Mesendoderm (in vitro differentiated cells): ENCODE results near the gene CMTM4.
"Not testable (repeated sequence)": the region's sequence is repeated elsewhere in the genome, so short reads cannot be mapped to it uniquely, and the experiment has no call there.

Experiments used
- DNase-seq: peaks from one replicate; pipeline ENCODE4 v3.0.0; 2013
- H2AK5ac ChIP-seq: 2 replicates; pipeline ENCODE4 v1.6.1; 2013; ENCODE audit warnings: low read length, inconsistent platforms
- H2BK120ac ChIP-seq: 2 replicates; pipeline ENCODE4 v1.6.1; 2013; ENCODE audit warnings: low read depth, mild to moderate bottlenecking, low read length, moderate library complexity, mixed read lengths
- H2BK15ac ChIP-seq: replicated peaks from 2 replicates; pipeline ENCODE4 v1.6.1; 2013; ENCODE audit warnings: low read depth, mild to moderate bottlenecking, moderate library complexity
- H2BK5ac ChIP-seq: 2 replicates; pipeline ENCODE4 v1.6.1; 2013; ENCODE audit warnings: low read length, inconsistent platforms
- H3K18ac ChIP-seq: 2 replicates; pipeline ENCODE4 v1.6.1; 2013; ENCODE audit warnings: mild to moderate bottlenecking, low read length, mixed read lengths
- H3K23ac ChIP-seq: one replicate; pipeline ENCODE4 v1.6.1; 2013; ENCODE audit warnings: low read length
- H3K27ac ChIP-seq: 2 replicates; pipeline ENCODE4 v1.5.1; 2013; ENCODE audit warnings: low read depth, mild to moderate bottlenecking, inconsistent platforms, low read length, moderate library complexity
- H3K27me3 ChIP-seq: 2 replicates; pipeline ENCODE4 v1.6.1; 2013; ENCODE audit warnings: low read length, control low read depth, mild to moderate bottlenecking, inconsistent platforms; ENCODE audit not compliant: insufficient read depth, poor library complexity
- H3K36me3 ChIP-seq: 2 replicates; pipeline ENCODE4 v1.6.1; 2013; ENCODE audit warnings: low read length, inconsistent platforms; ENCODE audit not compliant: control insufficient read depth, insufficient read depth
- H3K4ac ChIP-seq: one replicate; pipeline ENCODE4 v1.6.1; 2013; ENCODE audit warnings: low read depth, mild to moderate bottlenecking, low read length, moderate library complexity
- H3K4me1 ChIP-seq: 2 replicates; pipeline ENCODE4 v1.6.1; 2013; ENCODE audit warnings: low read depth, low read length, inconsistent platforms; ENCODE audit not compliant: control insufficient read depth
- H3K4me2 ChIP-seq: 2 replicates; pipeline ENCODE4 v1.6.1; 2013; ENCODE audit warnings: low read length
- H3K4me3 ChIP-seq: 2 replicates; pipeline ENCODE4 v1.5.1; 2013; ENCODE audit warnings: mild to moderate bottlenecking, low read length
- H3K56ac ChIP-seq: one replicate; pipeline ENCODE4 v1.6.1; 2013; ENCODE audit warnings: low read length
- H3K79me1 ChIP-seq: 2 replicates; pipeline ENCODE4 v1.6.1; 2013; ENCODE audit warnings: low read length, inconsistent platforms
- H3K79me2 ChIP-seq: 2 replicates; pipeline ENCODE4 v1.6.1; 2013; ENCODE audit warnings: mild to moderate bottlenecking, low read length; ENCODE audit not compliant: control insufficient read depth, insufficient read depth
- H3K9ac ChIP-seq: 2 replicates; pipeline ENCODE4 v1.6.1; 2013; ENCODE audit warnings: low read length, inconsistent platforms
- H4K5ac ChIP-seq: one replicate; pipeline ENCODE4 v1.6.1; 2013; ENCODE audit warnings: low read length
- H4K8ac ChIP-seq: one replicate; pipeline ENCODE4 v1.6.1; 2013; ENCODE audit warnings: low read depth, mild to moderate bottlenecking, control low read depth, low read length, moderate library complexity
- WGBS: extraction: QIAGEN DNeasy Blood & Tissue Kit; methylation state at CpG from one replicate; pipeline ENCODE4 v1.1.7; 2013; ENCODE audit warnings: low lambda C conversion rate, missing lambda C conversion rate; ENCODE audit not compliant: insufficient coverage; ENCODE audit errors: extremely low coverage; 5-methylcytosine and 5-hydroxymethylcytosine counted together

CMTM4 gene

GRCh38 chr16:66685501-66686115 is 10.9 kb downstream of the CMTM4 start:
- H3K36me3 ChIP-seq, H3K79me2 ChIP-seq, H3K4me2 ChIP-seq, H3K23ac ChIP-seq, H3K27me3 ChIP-seq, DNase-seq, H3K4ac ChIP-seq, H4K5ac ChIP-seq, H2BK120ac ChIP-seq, H2AK5ac ChIP-seq, H3K4me1 ChIP-seq, H4K8ac ChIP-seq, H3K79me1 ChIP-seq, H3K27ac ChIP-seq, H3K18ac ChIP-seq, H3K4me3 ChIP-seq, H2BK5ac ChIP-seq, H3K9ac ChIP-seq, H2BK15ac ChIP-seq: not testable (repeated sequence)
- WGBS = no CpG with 5 or more reads among the region's 14 CpGs
- H3K56ac ChIP-seq = peak overlapping the region; percentile 42

DNA sequence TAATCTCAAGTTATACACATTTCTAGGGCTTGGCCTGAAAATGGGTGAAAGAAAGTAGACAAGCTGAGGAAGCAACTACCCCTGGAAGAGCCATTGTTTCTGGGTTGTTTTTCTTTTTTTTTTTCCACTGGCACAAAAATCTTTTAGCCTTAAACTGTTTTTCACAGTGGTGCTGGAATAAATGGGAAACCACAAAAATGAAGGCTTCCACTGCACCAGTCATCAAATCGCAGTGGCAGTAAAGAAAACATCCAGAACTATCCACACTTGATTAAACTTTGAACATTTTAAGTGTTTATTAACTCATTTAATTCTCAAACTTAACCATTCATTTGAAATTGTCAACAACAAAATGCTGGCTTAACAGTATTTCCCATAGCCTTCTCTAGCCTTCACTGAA is 14.3 kb downstream of the CMTM4 start:
- no peak overlapping the region for H3K18ac ChIP-seq
- WGBS = no CpG with 5 or more reads among the region's 1 CpG

GRCh38 chr16:66681676-66682075 is 14.9 kb downstream of the CMTM4 start:
- no peaks in the 10 kb centered on the region for H3K79me2 ChIP-seq
- H3K27me3 ChIP-seq = no peaks in the 10 kb centered on the region
- H2BK15ac ChIP-seq = no peak overlapping the region
- no peak overlapping the region for H2BK5ac ChIP-seq
- no peak overlapping the region for H4K8ac ChIP-seq
- H3K4me3 ChIP-seq = no peak overlapping the region
- DNase-seq = no peak
- H2BK120ac ChIP-seq = no peak overlapping the region
- no peaks in the 10 kb centered on the region for H3K36me3 ChIP-seq
- H3K18ac ChIP-seq = no peak overlapping the region
- no peak overlapping the region for H4K5ac ChIP-seq
- no peak overlapping the region for H3K4ac ChIP-seq
- H3K79me1 ChIP-seq = peaks cover 5% of the 10 kb centered on the region
- H3K4me1 ChIP-seq = no peaks in the 10 kb centered on the region
- no peak overlapping the region for H3K56ac ChIP-seq
- H3K9ac ChIP-seq = no peak overlapping the region
- WGBS = no CpG with 5 or more reads among the region's 4 CpGs
- no peak overlapping the region for H3K4me2 ChIP-seq
- no peak overlapping the region for H2AK5ac ChIP-seq
- no peak overlapping the region for H3K27ac ChIP-seq
- H3K23ac ChIP-seq = no peak overlapping the region

More for the DNA sequence above, 14.3 kb downstream of the CMTM4 start:
- H3K27ac ChIP-seq = no peak overlapping the region
- H3K4ac ChIP-seq = no peak overlapping the region
- no peaks in the 10 kb centered on the region for H3K79me2 ChIP-seq
- no peak overlapping the region for H2AK5ac ChIP-seq
- no peak overlapping the region for H4K5ac ChIP-seq
- no peak overlapping the region for H2BK5ac ChIP-seq
- no peaks in the 10 kb centered on the region for H3K36me3 ChIP-seq
- no peaks in the 10 kb centered on the region for H3K4me1 ChIP-seq
- no peak overlapping the region for H3K4me3 ChIP-seq
- no peaks in the 10 kb centered on the region for H3K27me3 ChIP-seq
- H2BK120ac ChIP-seq = no peak overlapping the region
- no peak for DNase-seq
- H3K56ac ChIP-seq = no peak overlapping the region
- no peak overlapping the region for H4K8ac ChIP-seq
- H3K23ac ChIP-seq = no peak overlapping the region
- no peak overlapping the region for H3K9ac ChIP-seq
- H3K79me1 ChIP-seq = peaks cover 5% of the 10 kb centered on the region
- no peak overlapping the region for H3K4me2 ChIP-seq
- no peak overlapping the region for H2BK15ac ChIP-seq

DNA sequence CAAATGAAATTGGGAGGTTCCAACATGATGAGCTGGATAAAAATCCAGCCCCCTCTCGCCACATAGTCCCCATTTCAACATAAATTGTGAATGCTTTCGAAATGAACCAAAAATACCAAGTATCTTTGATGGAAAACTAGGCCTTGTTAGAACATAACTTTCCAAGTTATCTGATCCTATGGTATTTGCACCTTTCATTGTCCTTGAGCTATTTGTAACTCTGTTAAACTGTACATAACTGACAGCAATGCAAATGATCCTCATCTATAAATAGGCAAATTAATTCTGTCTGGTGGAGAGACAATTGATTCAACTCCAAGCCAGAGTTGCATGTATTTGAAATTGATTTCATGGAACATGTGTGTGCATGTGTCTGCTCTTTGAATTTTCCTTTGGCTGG is 18.2 kb downstream of the CMTM4 start:
- H3K23ac ChIP-seq = no peak overlapping the region
- no peak for DNase-seq
- no peak overlapping the region for H4K8ac ChIP-seq
- H2BK120ac ChIP-seq = no peak overlapping the region
- H2BK15ac ChIP-seq = no peak overlapping the region
- H2BK5ac ChIP-seq = no peak overlapping the region
- no CpG with 5 or more reads among the region's 2 CpGs for WGBS
- no peak overlapping the region for H4K5ac ChIP-seq
- peaks cover 5% of the 10 kb centered on the region for H3K79me1 ChIP-seq
- no peak overlapping the region for H3K56ac ChIP-seq
- no peak overlapping the region for H3K4me3 ChIP-seq
- H3K4me1 ChIP-seq = no peaks in the 10 kb centered on the region
- no peaks in the 10 kb centered on the region for H3K27me3 ChIP-seq
- no peak overlapping the region for H2AK5ac ChIP-seq
- H3K27ac ChIP-seq = no peak overlapping the region
- H3K9ac ChIP-seq = no peak overlapping the region
- no peak overlapping the region for H3K4ac ChIP-seq
- no peaks in the 10 kb centered on the region for H3K79me2 ChIP-seq
- H3K18ac ChIP-seq = no peak overlapping the region
- H3K36me3 ChIP-seq = no peaks in the 10 kb centered on the region
- no peak overlapping the region for H3K4me2 ChIP-seq

DNA sequence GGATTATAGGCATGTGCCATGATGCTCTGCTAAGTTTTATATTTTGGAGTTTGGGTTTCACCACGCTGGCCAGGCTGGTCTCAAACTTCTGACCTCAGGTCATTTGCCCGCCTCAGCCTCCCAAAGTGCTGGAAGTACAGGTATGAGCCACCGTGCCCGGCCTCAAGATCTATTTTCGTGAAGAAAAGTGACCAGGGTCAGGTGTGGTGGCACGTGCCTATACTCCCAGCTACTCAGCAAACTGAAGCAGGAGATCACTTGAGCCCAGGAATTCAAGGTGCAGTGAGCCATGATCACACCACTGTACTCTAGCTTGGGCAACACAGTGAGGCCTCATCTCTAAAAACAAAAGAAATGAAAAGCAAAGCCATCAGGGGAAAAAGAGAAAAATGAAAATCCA is 18.7 kb downstream of the CMTM4 start:
- Histone ChIP-seq H4K8ac (no peak overlapping the region), H3K36me3 (no peaks in the 10 kb centered on the region), H3K4me1 (no peaks in the 10 kb centered on the region), H3K4me3 (no peak overlapping the region), H3K23ac (no peak overlapping the region), H3K27me3 (no peaks in the 10 kb centered on the region), H2BK15ac (no peak overlapping the region), H3K18ac (no peak overlapping the region), H2BK5ac (no peak overlapping the region), H3K27ac (no peak overlapping the region), H3K79me2 (no peaks in the 10 kb centered on the region), H3K56ac (no peak overlapping the region), H3K4ac (no peak overlapping the region), H3K4me2 (no peak overlapping the region), H2AK5ac (no peak overlapping the region), H4K5ac (no peak overlapping the region), H2BK120ac (no peak overlapping the region), H3K79me1 (peaks cover 5% of the 10 kb centered on the region), H3K9ac (no peak overlapping the region)
- DNase-seq = no peak
- WGBS = no CpG with 5 or more reads among the region's 6 CpGs

- Histone ChIP-seq H4K5ac (no peak overlapping the region), H3K18ac (no peak overlapping the region), H3K4ac (no peak overlapping the region), H3K79me2 (no peaks in the 10 kb centered on the region), H3K4me1 (no peaks in the 10 kb centered on the region), H3K23ac (no peak overlapping the region), H3K27ac (no peak overlapping the region), H3K56ac (no peak overlapping the region), H4K8ac (no peak overlapping the region), H3K27me3 (no peaks in the 10 kb centered on the region), H3K36me3 (no peaks in the 10 kb centered on the region), H3K4me3 (no peak overlapping the region), H2BK120ac (no peak overlapping the region), H3K79me1 (peaks cover 5% of the 10 kb centered on the region), H2BK5ac (no peak overlapping the region), H3K4me2 (no peak overlapping the region), H2BK15ac (no peak overlapping the region), H2AK5ac (no peak overlapping the region), H3K9ac (no peak overlapping the region)
- no peak for DNase-seq
- no CpG with 5 or more reads among the region's 7 CpGs for WGBS
Measured at GRCh38 chr16:66677179-66677578, 19.4 kb downstream of the CMTM4 start.
